ENCODE results near the gene CLIP2.
"Not testable (repeated sequence)": the region's sequence is repeated elsewhere in the genome, so short reads cannot be mapped to it uniquely, and the experiment has no call there.

Gene CLIP2

DNA sequence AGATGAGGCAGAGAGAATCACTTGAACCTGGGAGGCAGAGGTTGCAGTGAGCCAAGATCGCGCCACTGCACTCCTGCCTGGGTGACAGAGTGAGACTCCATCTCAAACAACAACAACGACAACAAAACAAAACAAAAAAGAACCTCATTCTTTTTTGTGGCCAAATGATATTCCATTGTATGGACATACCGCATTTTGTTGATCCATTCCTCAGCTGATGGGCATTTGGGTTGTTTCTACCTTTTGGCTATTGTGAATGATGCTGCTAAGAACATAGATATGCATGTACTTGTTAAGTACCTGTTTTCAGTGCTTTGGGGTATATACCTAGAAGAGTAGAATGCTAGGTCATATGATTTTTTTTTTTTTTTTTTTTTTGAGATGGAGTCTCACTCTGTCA, 94.9 kb downstream of the CLIP2 start:
- H3K9me3 ChIP-seq (ENCODE audit: control insufficient read depth, low read length); H3K27me3 ChIP-seq (replicated peaks; ENCODE audit: control insufficient read depth, insufficient read depth, low read length, poor library complexity, severe bottlenecking); H3K4me1 ChIP-seq (ENCODE audit: control insufficient read depth, insufficient read depth, low read length, poor library complexity, severe bottlenecking): not testable (repeated sequence)

DNA sequence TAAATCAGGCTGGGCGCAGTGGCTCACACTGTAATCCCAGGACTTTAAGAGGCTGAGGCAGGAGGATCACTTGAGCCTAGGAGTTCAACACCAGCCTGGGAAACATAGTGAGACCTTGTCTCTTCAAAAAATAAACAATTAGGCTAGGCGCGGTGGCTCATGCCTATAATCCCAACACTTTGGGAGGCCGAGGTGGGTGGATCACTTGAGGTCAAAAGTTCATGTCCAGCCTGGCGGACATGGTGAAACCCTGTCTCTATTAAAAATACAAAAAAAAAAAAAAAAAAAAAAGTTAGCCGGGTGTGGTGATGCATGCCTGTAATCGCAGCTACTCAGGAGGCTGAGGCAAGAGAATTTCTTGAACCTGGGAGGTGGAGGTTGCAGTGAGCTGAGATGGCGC, 95.6 kb downstream of the CLIP2 start:
- DNase-seq: not testable (repeated sequence)

More for the DNA sequence above, 94.9 kb downstream of the CLIP2 start:
- H3K4me3 ChIP-seq (ENCODE audit: insufficient read depth, low read depth, low read length, poor library complexity, severe bottlenecking); H3K36me3 ChIP-seq (ENCODE audit: control insufficient read depth, insufficient read depth, low read length); H3K27ac ChIP-seq (ENCODE audit: insufficient read depth, low read length, poor library complexity, severe bottlenecking); DNase-seq: not testable (repeated sequence)

DNA sequence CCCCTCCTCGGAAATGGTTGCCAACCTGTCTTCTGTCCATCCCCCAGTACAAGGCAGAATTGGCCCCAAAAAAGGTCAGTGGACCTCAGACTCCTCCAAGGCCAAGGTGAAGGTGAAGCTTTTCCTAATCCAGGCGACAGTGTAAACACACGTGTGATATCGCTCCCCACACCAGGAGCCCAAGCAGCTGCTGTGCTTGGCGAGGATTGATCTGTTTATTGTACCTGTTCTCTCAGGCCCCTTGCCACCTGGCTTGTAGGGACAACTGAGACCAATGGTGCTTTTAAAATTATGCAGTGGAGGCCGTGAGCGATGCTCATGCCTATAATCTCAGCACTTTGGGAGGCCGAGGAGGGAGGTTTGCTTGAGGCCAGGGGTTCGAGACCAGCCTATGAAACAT, 98.4 kb downstream of the CLIP2 start:
- H3K27ac ChIP-seq (ENCODE audit: insufficient read depth, low read length, poor library complexity, severe bottlenecking): no peak overlapping the region
- DNase-seq: no peak
- no peak overlapping the region for H3K4me3 ChIP-seq (ENCODE audit: insufficient read depth, low read depth, low read length, poor library complexity, severe bottlenecking)
- H3K4me1 ChIP-seq (ENCODE audit: control insufficient read depth, insufficient read depth, low read length, poor library complexity, severe bottlenecking): no peaks in the 10 kb centered on the region
- no peaks in the 10 kb centered on the region for H3K27me3 ChIP-seq (replicated peaks; ENCODE audit: control insufficient read depth, insufficient read depth, low read length, poor library complexity, severe bottlenecking)
- H3K36me3 ChIP-seq (ENCODE audit: control insufficient read depth, insufficient read depth, low read length): no peaks in the 10 kb centered on the region
- H3K9me3 ChIP-seq (ENCODE audit: control insufficient read depth, low read length): no peaks in the 10 kb centered on the region

More for the DNA sequence above, 95.6 kb downstream of the CLIP2 start:
- H3K27me3 ChIP-seq (replicated peaks; ENCODE audit: control insufficient read depth, insufficient read depth, low read length, poor library complexity, severe bottlenecking); H3K4me3 ChIP-seq (ENCODE audit: insufficient read depth, low read depth, low read length, poor library complexity, severe bottlenecking); H3K9me3 ChIP-seq (ENCODE audit: control insufficient read depth, low read length); H3K27ac ChIP-seq (ENCODE audit: insufficient read depth, low read length, poor library complexity, severe bottlenecking); H3K36me3 ChIP-seq (ENCODE audit: control insufficient read depth, insufficient read depth, low read length); H3K4me1 ChIP-seq (ENCODE audit: control insufficient read depth, insufficient read depth, low read length, poor library complexity, severe bottlenecking): not testable (repeated sequence)

DNA sequence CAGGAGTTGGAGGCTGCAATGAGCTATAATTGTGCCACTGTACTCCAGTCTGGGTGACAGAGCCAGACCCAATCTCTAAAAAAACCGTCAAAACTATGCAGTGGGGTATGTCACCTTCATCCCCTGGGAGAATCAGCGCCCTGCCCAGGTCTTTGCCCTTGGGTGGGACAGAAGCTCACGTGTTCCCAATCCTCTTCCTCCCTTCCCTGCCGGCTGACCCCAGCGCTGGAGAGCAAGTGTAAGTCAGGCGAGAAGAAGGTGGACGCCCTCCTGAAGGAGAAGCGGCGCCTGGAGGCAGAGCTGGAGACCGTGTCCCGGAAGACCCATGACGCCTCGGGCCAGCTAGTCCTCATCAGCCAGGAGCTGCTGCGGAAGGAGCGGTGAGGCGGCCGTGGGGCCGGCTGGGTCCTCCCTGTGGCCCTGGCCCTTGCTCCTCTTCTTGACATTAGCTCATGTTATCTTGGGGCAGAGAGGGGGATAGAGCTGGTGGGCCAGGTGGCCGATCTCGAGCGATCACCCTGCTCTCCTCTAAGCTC, 99.7 kb downstream of the CLIP2 start:
- H3K4me1 ChIP-seq (ENCODE audit: control insufficient read depth, insufficient read depth, low read length, poor library complexity, severe bottlenecking): no peaks in the 10 kb centered on the region
- H3K4me3 ChIP-seq (ENCODE audit: insufficient read depth, low read depth, low read length, poor library complexity, severe bottlenecking): no peak overlapping the region
- H3K27me3 ChIP-seq (replicated peaks; ENCODE audit: control insufficient read depth, insufficient read depth, low read length, poor library complexity, severe bottlenecking): no peaks in the 10 kb centered on the region
- H3K9me3 ChIP-seq (ENCODE audit: control insufficient read depth, low read length): no peaks in the 10 kb centered on the region
- H3K36me3 ChIP-seq (ENCODE audit: control insufficient read depth, insufficient read depth, low read length): no peaks in the 10 kb centered on the region
- H3K27ac ChIP-seq (ENCODE audit: insufficient read depth, low read length, poor library complexity, severe bottlenecking): no peak overlapping the region
- DNase-seq: no peak

DNA sequence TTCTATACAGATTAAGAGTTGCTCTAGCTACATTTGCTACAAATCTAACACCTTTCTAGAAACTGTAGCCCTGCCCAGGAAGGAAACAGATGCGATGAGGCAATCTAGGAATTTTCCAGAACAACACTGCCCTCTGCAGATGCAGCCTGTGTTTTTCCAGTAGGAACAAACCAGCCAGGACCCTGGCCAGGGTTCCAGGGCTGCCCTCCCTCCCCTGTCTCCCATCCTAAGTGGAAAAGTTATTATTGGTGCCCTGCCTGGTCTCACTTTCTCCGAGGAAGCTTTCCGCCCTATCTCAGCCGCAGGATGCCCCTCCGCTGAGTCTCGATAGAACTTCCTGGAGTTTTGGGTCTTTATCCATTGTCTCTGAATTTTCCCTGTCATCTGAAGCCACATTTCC, 104.5 kb downstream of the CLIP2 start:
- not testable (repeated sequence) for DNase-seq; H3K4me1 ChIP-seq (ENCODE audit: control insufficient read depth, insufficient read depth, low read length, poor library complexity, severe bottlenecking); H3K36me3 ChIP-seq (ENCODE audit: control insufficient read depth, insufficient read depth, low read length); H3K4me3 ChIP-seq (ENCODE audit: insufficient read depth, low read depth, low read length, poor library complexity, severe bottlenecking); H3K27me3 ChIP-seq (replicated peaks; ENCODE audit: control insufficient read depth, insufficient read depth, low read length, poor library complexity, severe bottlenecking); H3K27ac ChIP-seq (ENCODE audit: insufficient read depth, low read length, poor library complexity, severe bottlenecking); H3K9me3 ChIP-seq (ENCODE audit: control insufficient read depth, low read length)

DNA sequence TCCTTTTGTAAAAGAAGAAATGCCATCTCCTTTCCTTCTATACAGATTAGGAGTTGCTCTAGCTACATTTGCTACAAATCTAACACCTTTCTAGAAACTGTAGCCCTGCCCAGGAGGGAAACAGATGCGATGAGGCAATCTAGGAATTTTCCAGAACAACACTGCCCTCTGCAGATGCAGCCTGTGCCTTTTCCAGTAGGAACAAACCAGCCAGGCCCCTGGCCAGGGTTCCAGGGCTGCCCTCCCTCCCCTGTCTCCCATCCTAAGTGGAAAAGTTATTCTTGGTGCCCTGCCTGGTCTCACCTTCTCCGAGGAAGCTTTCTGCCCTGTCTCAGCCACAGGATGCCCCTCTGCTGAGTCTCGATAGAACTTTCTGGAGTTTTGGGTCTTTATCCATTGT, 105.4 kb downstream of the CLIP2 start:
- H3K4me3 ChIP-seq (ENCODE audit: insufficient read depth, low read depth, low read length, poor library complexity, severe bottlenecking); H3K27me3 ChIP-seq (replicated peaks; ENCODE audit: control insufficient read depth, insufficient read depth, low read length, poor library complexity, severe bottlenecking); H3K9me3 ChIP-seq (ENCODE audit: control insufficient read depth, low read length); H3K4me1 ChIP-seq (ENCODE audit: control insufficient read depth, insufficient read depth, low read length, poor library complexity, severe bottlenecking); DNase-seq; H3K27ac ChIP-seq (ENCODE audit: insufficient read depth, low read length, poor library complexity, severe bottlenecking); H3K36me3 ChIP-seq (ENCODE audit: control insufficient read depth, insufficient read depth, low read length): not testable (repeated sequence)

DNA sequence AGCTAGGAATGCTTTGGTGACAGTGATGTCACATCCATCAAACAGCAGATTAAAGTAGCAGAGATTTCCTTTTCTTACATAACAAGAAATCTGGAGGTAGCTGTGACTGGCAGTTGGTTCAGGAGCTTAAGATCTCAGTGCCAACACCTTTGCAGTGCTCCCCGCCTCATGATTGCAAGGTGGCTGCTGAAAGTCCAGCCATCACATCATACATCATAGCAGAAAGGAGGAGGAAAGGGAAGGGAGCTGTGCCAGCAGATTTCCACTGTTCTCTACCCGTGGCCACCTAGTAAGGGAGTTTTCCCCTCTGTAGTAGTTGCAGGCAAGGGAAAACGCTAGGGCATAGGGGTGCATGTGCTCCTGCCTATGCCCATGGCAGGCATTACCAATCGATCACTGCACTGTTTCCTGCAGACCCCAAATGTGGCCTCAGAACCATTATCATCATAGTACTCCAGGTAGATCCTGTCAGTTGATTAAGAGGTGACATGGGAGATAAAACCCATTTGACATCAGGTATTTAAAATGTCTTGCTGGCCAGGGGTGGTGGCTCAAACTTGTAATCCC, 106.6 kb downstream of the CLIP2 start:
- H3K9me3 ChIP-seq (ENCODE audit: control insufficient read depth, low read length): no peaks in the 10 kb centered on the region
- no peak overlapping the region for H3K27ac ChIP-seq (ENCODE audit: insufficient read depth, low read length, poor library complexity, severe bottlenecking)
- H3K4me1 ChIP-seq (ENCODE audit: control insufficient read depth, insufficient read depth, low read length, poor library complexity, severe bottlenecking): no peaks in the 10 kb centered on the region
- H3K36me3 ChIP-seq (ENCODE audit: control insufficient read depth, insufficient read depth, low read length): no peaks in the 10 kb centered on the region
- H3K27me3 ChIP-seq (replicated peaks; ENCODE audit: control insufficient read depth, insufficient read depth, low read length, poor library complexity, severe bottlenecking): no peaks in the 10 kb centered on the region
- no peak for DNase-seq
- no peak overlapping the region for H3K4me3 ChIP-seq (ENCODE audit: insufficient read depth, low read depth, low read length, poor library complexity, severe bottlenecking)

DNA sequence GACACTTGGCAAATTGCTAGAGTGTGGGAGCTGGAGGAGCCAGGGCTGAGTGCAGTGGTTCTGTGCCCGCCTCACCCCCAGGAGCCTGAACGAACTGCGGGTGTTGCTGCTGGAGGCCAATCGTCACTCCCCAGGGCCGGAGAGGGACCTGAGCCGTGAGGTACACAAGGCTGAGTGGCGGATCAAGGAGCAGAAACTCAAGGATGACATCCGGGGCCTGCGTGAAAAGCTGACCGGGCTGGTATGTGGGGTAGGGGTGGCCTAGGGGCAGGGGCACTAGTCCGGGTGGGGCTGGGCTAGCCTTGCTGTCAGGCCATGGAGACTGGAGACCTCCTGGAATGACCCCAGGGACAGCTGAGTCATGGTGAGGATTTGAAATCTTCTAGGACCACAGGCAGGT, 107.8 kb downstream of the CLIP2 start:
- DNase-seq: no peak
- Histone ChIP-seq H3K9me3 (ENCODE audit: control insufficient read depth, low read length) (no peaks in the 10 kb centered on the region), H3K4me1 (ENCODE audit: control insufficient read depth, insufficient read depth, low read length, poor library complexity, severe bottlenecking) (no peaks in the 10 kb centered on the region), H3K27me3 (replicated peaks; ENCODE audit: control insufficient read depth, insufficient read depth, low read length, poor library complexity, severe bottlenecking) (no peaks in the 10 kb centered on the region), H3K36me3 (ENCODE audit: control insufficient read depth, insufficient read depth, low read length) (no peaks in the 10 kb centered on the region), H3K4me3 (ENCODE audit: insufficient read depth, low read depth, low read length, poor library complexity, severe bottlenecking) (no peak overlapping the region), H3K27ac (ENCODE audit: insufficient read depth, low read length, poor library complexity, severe bottlenecking) (no peak overlapping the region)

DNA sequence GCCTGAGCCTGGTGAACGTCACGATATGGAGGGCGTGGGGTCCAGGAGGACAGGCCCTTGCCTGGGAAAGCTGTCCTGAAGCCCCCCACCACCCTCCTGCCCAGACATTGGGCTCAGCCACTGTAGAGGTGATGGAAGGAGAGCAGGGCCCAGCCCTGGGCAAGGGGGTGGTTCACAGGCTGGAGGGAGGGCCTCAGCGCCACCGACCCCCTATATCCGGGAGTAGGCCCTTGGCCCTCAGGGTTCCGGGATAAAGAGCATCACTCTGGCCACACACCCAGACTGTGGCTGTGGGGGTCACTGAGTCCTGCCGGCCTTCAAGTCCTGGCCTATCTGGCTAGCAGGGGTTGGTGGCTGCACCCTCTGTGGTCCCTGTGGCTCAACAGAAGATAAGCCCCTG, 109.2 kb downstream of the CLIP2 start:
- DNase-seq: no peak
- Histone ChIP-seq H3K27me3 (replicated peaks; ENCODE audit: control insufficient read depth, insufficient read depth, low read length, poor library complexity, severe bottlenecking) (no peaks in the 10 kb centered on the region), H3K4me3 (ENCODE audit: insufficient read depth, low read depth, low read length, poor library complexity, severe bottlenecking) (no peak overlapping the region), H3K36me3 (ENCODE audit: control insufficient read depth, insufficient read depth, low read length) (no peaks in the 10 kb centered on the region), H3K27ac (ENCODE audit: insufficient read depth, low read length, poor library complexity, severe bottlenecking) (no peak overlapping the region), H3K9me3 (ENCODE audit: control insufficient read depth, low read length) (no peaks in the 10 kb centered on the region), H3K4me1 (ENCODE audit: control insufficient read depth, insufficient read depth, low read length, poor library complexity, severe bottlenecking) (no peaks in the 10 kb centered on the region)

DNA sequence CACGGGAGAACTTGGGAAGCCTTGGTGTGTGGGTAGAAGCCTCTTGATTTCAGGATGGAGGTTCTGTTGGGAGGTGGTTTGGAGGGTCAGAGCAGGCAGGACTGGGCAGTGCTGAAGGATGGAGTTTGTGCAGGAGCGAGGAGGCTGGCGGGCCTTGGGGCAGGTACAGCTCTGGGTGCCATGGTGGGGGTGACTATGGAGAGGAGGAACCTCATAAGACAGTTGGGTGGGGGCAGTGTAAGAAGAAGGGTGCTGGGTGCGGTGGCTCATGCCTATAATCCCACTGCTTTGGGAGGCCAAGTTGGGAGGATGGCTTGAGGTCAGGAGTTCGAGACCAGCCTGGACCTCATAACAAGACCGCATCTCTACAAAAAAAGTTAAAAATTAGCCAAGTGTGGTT, 109.8 kb downstream of the CLIP2 start:
- no peak for DNase-seq
- H3K36me3 ChIP-seq (ENCODE audit: control insufficient read depth, insufficient read depth, low read length): no peaks in the 10 kb centered on the region

More for the DNA sequence above, 109.8 kb downstream of the CLIP2 start:
- Histone ChIP-seq H3K9me3 (ENCODE audit: control insufficient read depth, low read length) (no peaks in the 10 kb centered on the region), H3K4me3 (ENCODE audit: insufficient read depth, low read depth, low read length, poor library complexity, severe bottlenecking) (no peak overlapping the region), H3K27me3 (replicated peaks; ENCODE audit: control insufficient read depth, insufficient read depth, low read length, poor library complexity, severe bottlenecking) (no peaks in the 10 kb centered on the region), H3K27ac (ENCODE audit: insufficient read depth, low read length, poor library complexity, severe bottlenecking) (no peak overlapping the region), H3K4me1 (ENCODE audit: control insufficient read depth, insufficient read depth, low read length, poor library complexity, severe bottlenecking) (no peaks in the 10 kb centered on the region)

All from effector memory CD4-positive, alpha-beta T cell (primary cell).